H9 (cell line): ENCODE results near the gene COMMD10. TPM values are rescaled to one million over a fixed set of nuclear protein-coding genes. Genes with fewer than 3 reads are reported as not detected.

Source experiments
- DNase-seq: peaks from one replicate; pipeline ENCODE4 v3.0.0-alpha.2; 2017
- H2AFZ ChIP-seq: one replicate; pipeline ENCODE4 v1.6.1; 2013; ENCODE audit warnings: mild to moderate bottlenecking, low read length, control low read depth, moderate library complexity
- H2AK5ac ChIP-seq: 2 replicates; pipeline ENCODE4 v1.6.1; 2013; ENCODE audit warnings: low read length, control low read depth, mixed read lengths; ENCODE audit not compliant: insufficient read length
- H2BK120ac ChIP-seq: one replicate; pipeline ENCODE4 v1.6.1; 2013; ENCODE audit warnings: low read depth, mild to moderate bottlenecking, low read length, control low read depth, inconsistent platforms; ENCODE audit not compliant: poor library complexity, severe bottlenecking
- H2BK12ac ChIP-seq: 2 replicates; pipeline ENCODE4 v1.6.1; 2013; ENCODE audit warnings: low read length, control low read depth, mixed read lengths, low read depth; ENCODE audit not compliant: insufficient read length
- H2BK15ac ChIP-seq: 2 replicates; pipeline ENCODE4 v1.6.1; 2013; ENCODE audit warnings: low read depth, low read length, control low read depth
- H2BK20ac ChIP-seq: one replicate; pipeline ENCODE4 v1.6.1; 2013; ENCODE audit warnings: low read depth, mild to moderate bottlenecking, low read length, control low read depth, inconsistent platforms; ENCODE audit not compliant: poor library complexity, severe bottlenecking
- H2BK5ac ChIP-seq: 2 replicates; pipeline ENCODE4 v1.6.1; 2013; ENCODE audit warnings: low read length, control low read depth, mixed read lengths; ENCODE audit not compliant: insufficient read length
- H3K14ac ChIP-seq: 2 replicates; pipeline ENCODE4 v1.6.1; 2013; ENCODE audit warnings: low read length, control low read depth; ENCODE audit not compliant: insufficient read depth
- H3K18ac ChIP-seq: 2 replicates; pipeline ENCODE4 v1.6.1; 2013; ENCODE audit warnings: low read depth, mild to moderate bottlenecking, mixed read lengths, low read length, control low read depth; ENCODE audit not compliant: insufficient read length
- H3K23ac ChIP-seq: 2 replicates; pipeline ENCODE4 v1.6.1; 2013; ENCODE audit warnings: low read length, control low read depth, mixed read lengths, low read depth; ENCODE audit not compliant: insufficient read length
- H3K23me2 ChIP-seq: 2 replicates; pipeline ENCODE4 v1.6.1; 2013; ENCODE audit warnings: low read depth, mild to moderate bottlenecking, mixed read lengths, low read length, control low read depth; ENCODE audit not compliant: insufficient read length, poor library complexity, severe bottlenecking
- H3K27ac ChIP-seq: 2 replicates; pipeline ENCODE4 v1.5.1; 2013; ENCODE audit warnings: low read length, control low read depth, mixed read lengths, low read depth; ENCODE audit not compliant: insufficient read length
- H3K27me3 ChIP-seq: 2 replicates; pipeline ENCODE4 v1.6.1; 2013; ENCODE audit warnings: low read length, control low read depth, inconsistent platforms; ENCODE audit not compliant: insufficient read depth
- H3K4ac ChIP-seq: 2 replicates; pipeline ENCODE4 v1.6.1; 2013; ENCODE audit warnings: low read depth, mild to moderate bottlenecking, control low read depth, inconsistent platforms, low read length, moderate library complexity
- H3K4me1 ChIP-seq: 2 replicates; pipeline ENCODE4 v1.6.1; 2013; ENCODE audit warnings: low read length, control low read depth, inconsistent platforms; ENCODE audit not compliant: insufficient read depth
- H3K4me2 ChIP-seq: 2 replicates; pipeline ENCODE4 v1.6.1; 2013; ENCODE audit warnings: low read length, control low read depth, mixed read lengths; ENCODE audit not compliant: insufficient read length, insufficient read depth
- H3K56ac ChIP-seq: 2 replicates; pipeline ENCODE4 v1.6.1; 2013; ENCODE audit warnings: low read depth, mild to moderate bottlenecking, mixed read lengths, low read length, control low read depth; ENCODE audit not compliant: insufficient read length
- H3K79me1 ChIP-seq: 2 replicates; pipeline ENCODE4 v1.6.1; 2013; ENCODE audit warnings: low read depth, mild to moderate bottlenecking, moderate library complexity, low read length, control low read depth, inconsistent platforms; ENCODE audit not compliant: insufficient read depth, poor library complexity, severe bottlenecking
- H3K79me2 ChIP-seq: 2 replicates; pipeline ENCODE4 v1.6.1; 2013; ENCODE audit warnings: low read length, control low read depth, inconsistent platforms; ENCODE audit not compliant: insufficient read depth
- H3K9ac ChIP-seq: 2 replicates; pipeline ENCODE4 v1.6.1; 2013; ENCODE audit warnings: low read length, control low read depth, mixed read lengths; ENCODE audit not compliant: insufficient read length; ENCODE audit errors: extremely low read depth
- H3K9me3 ChIP-seq: one replicate; pipeline ENCODE4 v1.6.1; 2013; ENCODE audit warnings: low read depth, low read length, inconsistent platforms; ENCODE audit not compliant: control insufficient read depth
- H3T11ph ChIP-seq: one replicate; pipeline ENCODE4 v1.6.1; 2013; ENCODE audit warnings: mild to moderate bottlenecking, low read length, control low read depth, inconsistent platforms
- H4K20me1 ChIP-seq: one replicate; pipeline ENCODE4 v1.6.1; 2013; ENCODE audit not compliant: control insufficient read depth, insufficient read length, insufficient read depth
- H4K5ac ChIP-seq: 2 replicates; pipeline ENCODE4 v1.6.1; 2013; ENCODE audit warnings: low read depth, mild to moderate bottlenecking, mixed read lengths, low read length, control low read depth; ENCODE audit not compliant: insufficient read length
- H4K8ac ChIP-seq: replicated peaks from 2 replicates; pipeline ENCODE4 v1.6.1; 2013; ENCODE audit warnings: low read length, control low read depth, mixed read lengths, low read depth; ENCODE audit not compliant: insufficient read length
- H4K91ac ChIP-seq: 2 replicates; pipeline ENCODE4 v1.6.1; 2013; ENCODE audit warnings: low read depth, mild to moderate bottlenecking, moderate library complexity, mixed read lengths, low read length, control low read depth; ENCODE audit not compliant: insufficient read length
- H3K27ac Mint-ChIP-seq, 3 experiments: 2 replicates in 2 of 3; 3 replicates in 1 of 3; pipeline ENCODE4 v1.8.0; 2020 to 2021; ENCODE audit warnings: mixed read lengths in 3 of 3, mild to moderate bottlenecking in 1 of 3, moderate library complexity in 1 of 3
- H3K27me3 Mint-ChIP-seq: 2 replicates; pipeline ENCODE4 v1.8.0; 2021; ENCODE audit warnings: low read depth, mild to moderate bottlenecking, moderate library complexity, mixed read lengths
- H3K36me3 Mint-ChIP-seq, 3 experiments: 2 replicates in 2 of 3; 3 replicates in 1 of 3; pipeline ENCODE4 v1.8.0; 2020 to 2021; ENCODE audit warnings: low read depth in 3 of 3, mixed read lengths in 3 of 3; ENCODE audit not compliant: insufficient read depth in 1 of 3
- H3K4me1 Mint-ChIP-seq, 2 experiments: 2 replicates each; pipeline ENCODE4 v1.8.0; 2020; ENCODE audit warnings: mixed read lengths in 2 of 2
- H3K4me3 Mint-ChIP-seq, 2 experiments: 2 replicates in 1 of 2; 3 replicates in 1 of 2; pipeline ENCODE4 v1.8.0; 2020 to 2021; ENCODE audit warnings: mild to moderate bottlenecking in 2 of 2, mixed read lengths in 2 of 2, moderate library complexity in 1 of 2
- H3K9me3 Mint-ChIP-seq, 2 experiments: 2 replicates in 1 of 2; 3 replicates in 1 of 2; pipeline ENCODE4 v1.8.0; 2020; ENCODE audit warnings: mild to moderate bottlenecking in 2 of 2, mixed read lengths in 2 of 2, moderate library complexity in 1 of 2
- WGBS: extraction: QIAGEN DNeasy Blood & Tissue Kit; methylation state at CpG from one replicate; pipeline ENCODE4 v1.1.7; 2013; ENCODE audit warnings: missing lambda C conversion rate, low lambda C conversion rate, mixed read lengths; ENCODE audit not compliant: insufficient read length; ENCODE audit errors: extremely low coverage; 5-methylcytosine and 5-hydroxymethylcytosine counted together
- total RNA-seq: library from RNA; stranded (reverse); gene quantifications from 2 replicates; pipeline ENCODE4 v1.2.1, GENCODE V29; 2021
- TF ChIP-seq, protein P1 (sequence below): fragments of 200-600 bp; sonication (generic); conservative IDR thresholded peaks from 3 replicates; pipeline ENCODE4 v1.8.0; 2021; ENCODE audit warnings: antibody characterized with exemption, mild to moderate bottlenecking

COMMD10 gene
- total RNA-seq, 1 experiment from 2014 or later = 33.9 TPM

DNA sequence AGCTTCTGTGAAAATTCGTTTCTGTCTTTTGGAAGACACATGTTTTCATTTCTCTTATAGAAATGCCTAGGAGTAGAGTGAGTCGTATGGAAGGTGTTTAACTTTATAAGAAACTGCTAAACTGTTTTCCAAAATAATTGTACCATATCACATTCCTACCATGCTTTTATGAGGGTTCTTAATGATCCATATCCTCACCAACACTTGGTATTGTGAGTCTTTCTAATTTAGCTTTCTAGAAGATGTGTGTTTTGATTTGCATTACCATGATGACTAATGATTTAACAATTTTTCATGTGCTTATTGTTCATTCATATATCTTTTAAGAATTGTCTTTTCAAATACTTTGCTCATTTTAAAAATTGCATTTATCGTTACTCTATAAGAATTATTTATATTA lies 223.6 kb downstream of the COMMD10 start:
- H3K27me3 Mint-ChIP-seq = no peaks in the 10 kb centered on the region
- H3K4me3 Mint-ChIP-seq = no peak overlapping the region
- no peak overlapping the region for H2AK5ac ChIP-seq
- H3K36me3 Mint-ChIP-seq = peaks cover 26 to 36% (median 35%) of the 10 kb centered on the region in 3 experiments
- H4K5ac ChIP-seq = no peak overlapping the region
- H3K14ac ChIP-seq = no peak overlapping the region
- DNase-seq = no peak
- H3K9me3 ChIP-seq = no peaks in the 10 kb centered on the region
- no peak overlapping the region for H3K27ac Mint-ChIP-seq
- H4K91ac ChIP-seq = no peak overlapping the region
- peaks cover 6 to 7% of the 10 kb centered on the region in 2 experiments for H3K4me1 Mint-ChIP-seq
- no peak overlapping the region for H2AFZ ChIP-seq
- H3K18ac ChIP-seq = no peak overlapping the region
- H2BK5ac ChIP-seq = no peak overlapping the region
- H3K56ac ChIP-seq = no peak overlapping the region
- H3K4me1 ChIP-seq = no peaks in the 10 kb centered on the region
- peaks cover 5 to 15% of the 10 kb centered on the region in 2 experiments for H3K9me3 Mint-ChIP-seq
- no peaks in the 10 kb centered on the region for H3K79me1 ChIP-seq
- no peak overlapping the region for H3K27ac ChIP-seq
- H3K9ac ChIP-seq = no peak overlapping the region
- no peak overlapping the region for H3T11ph ChIP-seq
- no peak overlapping the region for H3K23ac ChIP-seq
- no peak overlapping the region for H4K8ac ChIP-seq
- no peaks in the 10 kb centered on the region for H3K79me2 ChIP-seq
- no peak overlapping the region for H2BK20ac ChIP-seq
- no peaks in the 10 kb centered on the region for H3K23me2 ChIP-seq
- no peaks in the 10 kb centered on the region for H4K20me1 ChIP-seq
- H3K27me3 ChIP-seq = no peaks in the 10 kb centered on the region
- H2BK12ac ChIP-seq = no peak overlapping the region
- no peak overlapping the region for H2BK15ac ChIP-seq
- WGBS = no CpG with 5 or more reads among the region's 3 CpGs
- no peak overlapping the region for H3K4me2 ChIP-seq
- no peak overlapping the region for H3K4ac ChIP-seq
- TF ChIP-seq, protein P1, sequence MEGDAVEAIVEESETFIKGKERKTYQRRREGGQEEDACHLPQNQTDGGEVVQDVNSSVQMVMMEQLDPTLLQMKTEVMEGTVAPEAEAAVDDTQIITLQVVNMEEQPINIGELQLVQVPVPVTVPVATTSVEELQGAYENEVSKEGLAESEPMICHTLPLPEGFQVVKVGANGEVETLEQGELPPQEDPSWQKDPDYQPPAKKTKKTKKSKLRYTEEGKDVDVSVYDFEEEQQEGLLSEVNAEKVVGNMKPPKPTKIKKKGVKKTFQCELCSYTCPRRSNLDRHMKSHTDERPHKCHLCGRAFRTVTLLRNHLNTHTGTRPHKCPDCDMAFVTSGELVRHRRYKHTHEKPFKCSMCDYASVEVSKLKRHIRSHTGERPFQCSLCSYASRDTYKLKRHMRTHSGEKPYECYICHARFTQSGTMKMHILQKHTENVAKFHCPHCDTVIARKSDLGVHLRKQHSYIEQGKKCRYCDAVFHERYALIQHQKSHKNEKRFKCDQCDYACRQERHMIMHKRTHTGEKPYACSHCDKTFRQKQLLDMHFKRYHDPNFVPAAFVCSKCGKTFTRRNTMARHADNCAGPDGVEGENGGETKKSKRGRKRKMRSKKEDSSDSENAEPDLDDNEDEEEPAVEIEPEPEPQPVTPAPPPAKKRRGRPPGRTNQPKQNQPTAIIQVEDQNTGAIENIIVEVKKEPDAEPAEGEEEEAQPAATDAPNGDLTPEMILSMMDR = no peak
- no peak overlapping the region for H2BK120ac ChIP-seq
